ENCODE measurements around the gene PKNOX2. TPM values are rescaled to one million over a fixed set of nuclear protein-coding genes. Genes with fewer than 3 reads are reported as not detected.

PKNOX2 gene
- total RNA-seq, 1 experiment from 2014 or later = not detected

GRCh38 chr11:125348674-125349309 lies 184.2 kb downstream of the PKNOX2 start:
- no peak overlapping the region for H3K4me3 ChIP-seq (ENCODE audit: low read depth, low read length)
- ChIA-PET CTCF (no interaction called here), POLR2A (no interaction called here)
- no peaks in the 10 kb centered on the region for H3K4me1 ChIP-seq
- H3K36me3 ChIP-seq (ENCODE audit: control insufficient read depth, insufficient read depth, low read length) = no peaks in the 10 kb centered on the region
- Mint-ChIP-seq H3K36me3 (ENCODE audit: insufficient read depth, unreplicated experiment) (no peaks in the 10 kb centered on the region), H3K27me3 (ENCODE audit: insufficient read depth, unreplicated experiment) (peaks cover 22% of the 10 kb centered on the region), H3K4me3 (ENCODE audit: unreplicated experiment) (no peak overlapping the region), H3K9me3 (ENCODE audit: unreplicated experiment) (no peaks in the 10 kb centered on the region), H3K27ac (ENCODE audit: unreplicated experiment) (no peak overlapping the region), H3K4me1 (ENCODE audit: low read depth, unreplicated experiment) (peaks cover 7% of the 10 kb centered on the region)
- BruUV-seq (replicated peaks) = no TSS peak
- no peaks in the 10 kb centered on the region for H3K9me3 ChIP-seq
- intact Hi-C loops (cut with micrococcal nuclease; ENCODE audit: unreplicated experiment) = loop anchor here (1.0 to 5.0 kb wide), 4 partner anchors 56 to 386 kb away; partner anchors contain the start of gene PKNOX2
- DNase-seq = peak; percentile 72 to 84
- H3K27me3 ChIP-seq (replicated peaks; ENCODE audit: control insufficient read depth, insufficient read depth, low read length) = peaks cover 3% of the 10 kb centered on the region; the same call in 1 of the 2 replicates
- peak; percentile 98 to 99 for TF ChIP-seq CTCF (IDR thresholded peaks at IDR 0.05; ENCODE audit: insufficient read depth in 1 of 2, low read depth in 1 of 2, low read length in 1 of 2, severe bottlenecking in 1 of 2, unreplicated experiment in 1 of 2)

- H3K27me3 ChIP-seq (replicated peaks; ENCODE audit: control insufficient read depth, insufficient read depth, low read length) = peaks cover 2% of the 10 kb centered on the region
- intact Hi-C loops (cut with micrococcal nuclease; ENCODE audit: unreplicated experiment) = no loop called here
- no peaks in the 10 kb centered on the region for H3K4me1 ChIP-seq
- no peaks in the 10 kb centered on the region for H3K9me3 ChIP-seq
- no peak for TF ChIP-seq CTCF (IDR thresholded peaks at IDR 0.05; ENCODE audit: insufficient read depth in 1 of 2, low read depth in 1 of 2, low read length in 1 of 2, severe bottlenecking in 1 of 2, unreplicated experiment in 1 of 2)
- CTCF ChIA-PET = interaction anchor here (0.7 to 1.0 kb wide), 3 partner anchors 17 to 259 kb away, joined by 3 to 7 read pairs (median 4); no protein-coding TSS in a partner anchor
- no peak for DNase-seq
- H3K27me3 Mint-ChIP-seq (ENCODE audit: insufficient read depth, unreplicated experiment) = peaks cover 20% of the 10 kb centered on the region
- no peak overlapping the region for H3K27ac Mint-ChIP-seq (ENCODE audit: unreplicated experiment)
- no TSS peak for BruUV-seq (replicated peaks)
- POLR2A ChIA-PET = no interaction called here
- peaks cover 7% of the 10 kb centered on the region for H3K4me1 Mint-ChIP-seq (ENCODE audit: low read depth, unreplicated experiment)
- no peak overlapping the region for H3K4me3 Mint-ChIP-seq (ENCODE audit: unreplicated experiment)
- H3K4me3 ChIP-seq (ENCODE audit: low read depth, low read length) = no peak overlapping the region
- no peaks in the 10 kb centered on the region for H3K9me3 Mint-ChIP-seq (ENCODE audit: unreplicated experiment)
- H3K36me3 Mint-ChIP-seq (ENCODE audit: insufficient read depth, unreplicated experiment) = no peaks in the 10 kb centered on the region
- H3K36me3 ChIP-seq (ENCODE audit: control insufficient read depth, insufficient read depth, low read length) = no peaks in the 10 kb centered on the region
Observed at GRCh38 chr11:125350206-125351032, 185.9 kb downstream of the PKNOX2 start.

- H3K27ac Mint-ChIP-seq (ENCODE audit: unreplicated experiment) = no peak overlapping the region
- no peak for TF ChIP-seq CTCF (IDR thresholded peaks at IDR 0.05; ENCODE audit: insufficient read depth in 1 of 2, low read depth in 1 of 2, low read length in 1 of 2, severe bottlenecking in 1 of 2, unreplicated experiment in 1 of 2)
- intact Hi-C loops (cut with micrococcal nuclease; ENCODE audit: unreplicated experiment) = no loop called here
- no peaks in the 10 kb centered on the region for H3K36me3 ChIP-seq (ENCODE audit: control insufficient read depth, insufficient read depth, low read length)
- H3K4me3 Mint-ChIP-seq (ENCODE audit: unreplicated experiment) = no peak overlapping the region
- ChIA-PET CTCF (interaction anchor here (1.0 kb wide), 1 partner anchor 260 kb away, joined by 4 read pairs; no protein-coding TSS in a partner anchor), POLR2A (no interaction called here)
- no peak overlapping the region for H3K4me3 ChIP-seq (ENCODE audit: low read depth, low read length)
- no peaks in the 10 kb centered on the region for H3K4me1 ChIP-seq
- BruUV-seq (replicated peaks) = no TSS peak
- H3K4me1 Mint-ChIP-seq (ENCODE audit: low read depth, unreplicated experiment) = peaks cover 7% of the 10 kb centered on the region
- no peak for DNase-seq
- no peaks in the 10 kb centered on the region for H3K9me3 Mint-ChIP-seq (ENCODE audit: unreplicated experiment)
- no peaks in the 10 kb centered on the region for H3K36me3 Mint-ChIP-seq (ENCODE audit: insufficient read depth, unreplicated experiment)
- H3K27me3 ChIP-seq (replicated peaks; ENCODE audit: control insufficient read depth, insufficient read depth, low read length) = peaks cover 4% of the 10 kb centered on the region
- no peaks in the 10 kb centered on the region for H3K9me3 ChIP-seq
- H3K27me3 Mint-ChIP-seq (ENCODE audit: insufficient read depth, unreplicated experiment) = peaks cover 20% of the 10 kb centered on the region
Observed at GRCh38 chr11:125351033-125351867, 186.7 kb downstream of the PKNOX2 start.

Data from Caco-2 (cell line).